BE2C (cell line): ENCODE measurements around the gene ZNF618.

ENCODE experiments used
- DNase-seq: peaks from one replicate; pipeline ENCODE4 v3.0.0-alpha.2; 2020
- H3K27me3 ChIP-seq: fragments of 250-450 bp; sonication (Bioruptor Pico); 2 replicates; pipeline ENCODE4 v1.5.1; 2020; ENCODE audit warnings: mild to moderate bottlenecking
- H3K36me3 ChIP-seq: fragments of 250-450 bp; sonication (Bioruptor Pico); 2 replicates; pipeline ENCODE4 v1.5.1; 2020; ENCODE audit warnings: mild to moderate bottlenecking
- H3K4me1 ChIP-seq: fragments of 250-450 bp; sonication (Bioruptor Pico); 2 replicates; pipeline ENCODE4 v1.5.1; 2020
- H3K4me3 ChIP-seq: 2 replicates; pipeline ENCODE4 v1.5.1; 2011; ENCODE audit warnings: low read depth, low read length
- H3K9me3 ChIP-seq: fragments of 250-450 bp; sonication (Bioruptor Pico); 2 replicates; pipeline ENCODE4 v1.5.1; 2020
- CTCF ChIP-seq: IDR thresholded peaks from 2 replicates; pipeline ENCODE4 v1.5.1; 2012; ENCODE audit warnings: mild to moderate bottlenecking, low read depth, low read length

ZNF618 gene

GRCh38 chr9:114088571-114089170 lies 212.6 kb downstream of the ZNF618 start:
- DNase-seq = no peak
- Histone ChIP-seq H3K4me1 (no peaks in the 10 kb centered on the region), H3K9me3 (no peaks in the 10 kb centered on the region; the same call in 1 of the 2 replicates)

GRCh38 chr9:114089206-114089840 lies 213.2 kb downstream of the ZNF618 start:
- H3K4me3 ChIP-seq = no peak overlapping the region
- no peaks in the 10 kb centered on the region for H3K36me3 ChIP-seq
- TF ChIP-seq CTCF = no peak
- H3K4me1 ChIP-seq = no peaks in the 10 kb centered on the region
- no peak for DNase-seq
- H3K9me3 ChIP-seq = no peaks in the 10 kb centered on the region; the same call in 1 of the 2 replicates
- no peaks in the 10 kb centered on the region for H3K27me3 ChIP-seq

More at GRCh38 chr9:114088571-114089170, 212.6 kb downstream of the ZNF618 start:
- Histone ChIP-seq H3K27me3 (no peaks in the 10 kb centered on the region), H3K36me3 (no peaks in the 10 kb centered on the region), H3K4me3 (no peak overlapping the region)
- TF ChIP-seq CTCF = no peak

- H3K9me3 ChIP-seq = no peaks in the 10 kb centered on the region; the same call in 1 of the 2 replicates
- no peaks in the 10 kb centered on the region for H3K4me1 ChIP-seq
- H3K4me3 ChIP-seq = no peak overlapping the region
- DNase-seq = no peak
- H3K27me3 ChIP-seq = no peaks in the 10 kb centered on the region
- no peak for TF ChIP-seq CTCF
- H3K36me3 ChIP-seq = no peaks in the 10 kb centered on the region
Measured at GRCh38 chr9:114090798-114091197, 214.7 kb downstream of the ZNF618 start.

- no peaks in the 10 kb centered on the region for H3K4me1 ChIP-seq
- no peaks in the 10 kb centered on the region; the same call in 1 of the 2 replicates for H3K9me3 ChIP-seq
- no peak for TF ChIP-seq CTCF
- no peaks in the 10 kb centered on the region for H3K36me3 ChIP-seq
- H3K4me3 ChIP-seq = no peak overlapping the region
- H3K27me3 ChIP-seq = no peaks in the 10 kb centered on the region
- DNase-seq = no peak
Measured at GRCh38 chr9:114091711-114092110, 215.6 kb downstream of the ZNF618 start.

GRCh38 chr9:114092336-114092735 lies 216.2 kb downstream of the ZNF618 start:
- no peak overlapping the region for H3K4me3 ChIP-seq
- H3K9me3 ChIP-seq = no peaks in the 10 kb centered on the region; the same call in 1 of the 2 replicates
- no peaks in the 10 kb centered on the region for H3K36me3 ChIP-seq
- no peaks in the 10 kb centered on the region for H3K4me1 ChIP-seq
- H3K27me3 ChIP-seq = no peaks in the 10 kb centered on the region
- TF ChIP-seq CTCF = no peak
- DNase-seq = no peak

- no peaks in the 10 kb centered on the region for H3K36me3 ChIP-seq
Measured at GRCh38 chr9:114093031-114093471, 216.9 kb downstream of the ZNF618 start.

More at GRCh38 chr9:114093031-114093471, 216.9 kb downstream of the ZNF618 start:
- DNase-seq = no peak
- Histone ChIP-seq H3K4me1 (no peaks in the 10 kb centered on the region), H3K4me3 (no peak overlapping the region), H3K9me3 (0 out of 2 replicates have a peak, but pooled peaks cover 2% of the 10 kb centered on the region), H3K27me3 (peaks cover 6% of the 10 kb centered on the region; the same call in 1 of the 2 replicates)
- no peak for TF ChIP-seq CTCF
